DMS53 treated with DMSO at 0.1 percent for 48 hours (cell line): ENCODE data around the gene PKDREJ.
A peak's percentile ranks its signal among the peaks of the same experiment; 100 is the strongest.
"Not testable (repeated sequence)": the region's sequence is repeated elsewhere in the genome, so short reads cannot be mapped to it uniquely, and the experiment has no call there.

ENCODE experiments used
- DNase-seq: peaks from one replicate; lab custom pipeline; 2025; ENCODE audit not compliant: unreplicated experiment; lab: John Stamatoyannopoulos, UW

Gene PKDREJ, protein sequence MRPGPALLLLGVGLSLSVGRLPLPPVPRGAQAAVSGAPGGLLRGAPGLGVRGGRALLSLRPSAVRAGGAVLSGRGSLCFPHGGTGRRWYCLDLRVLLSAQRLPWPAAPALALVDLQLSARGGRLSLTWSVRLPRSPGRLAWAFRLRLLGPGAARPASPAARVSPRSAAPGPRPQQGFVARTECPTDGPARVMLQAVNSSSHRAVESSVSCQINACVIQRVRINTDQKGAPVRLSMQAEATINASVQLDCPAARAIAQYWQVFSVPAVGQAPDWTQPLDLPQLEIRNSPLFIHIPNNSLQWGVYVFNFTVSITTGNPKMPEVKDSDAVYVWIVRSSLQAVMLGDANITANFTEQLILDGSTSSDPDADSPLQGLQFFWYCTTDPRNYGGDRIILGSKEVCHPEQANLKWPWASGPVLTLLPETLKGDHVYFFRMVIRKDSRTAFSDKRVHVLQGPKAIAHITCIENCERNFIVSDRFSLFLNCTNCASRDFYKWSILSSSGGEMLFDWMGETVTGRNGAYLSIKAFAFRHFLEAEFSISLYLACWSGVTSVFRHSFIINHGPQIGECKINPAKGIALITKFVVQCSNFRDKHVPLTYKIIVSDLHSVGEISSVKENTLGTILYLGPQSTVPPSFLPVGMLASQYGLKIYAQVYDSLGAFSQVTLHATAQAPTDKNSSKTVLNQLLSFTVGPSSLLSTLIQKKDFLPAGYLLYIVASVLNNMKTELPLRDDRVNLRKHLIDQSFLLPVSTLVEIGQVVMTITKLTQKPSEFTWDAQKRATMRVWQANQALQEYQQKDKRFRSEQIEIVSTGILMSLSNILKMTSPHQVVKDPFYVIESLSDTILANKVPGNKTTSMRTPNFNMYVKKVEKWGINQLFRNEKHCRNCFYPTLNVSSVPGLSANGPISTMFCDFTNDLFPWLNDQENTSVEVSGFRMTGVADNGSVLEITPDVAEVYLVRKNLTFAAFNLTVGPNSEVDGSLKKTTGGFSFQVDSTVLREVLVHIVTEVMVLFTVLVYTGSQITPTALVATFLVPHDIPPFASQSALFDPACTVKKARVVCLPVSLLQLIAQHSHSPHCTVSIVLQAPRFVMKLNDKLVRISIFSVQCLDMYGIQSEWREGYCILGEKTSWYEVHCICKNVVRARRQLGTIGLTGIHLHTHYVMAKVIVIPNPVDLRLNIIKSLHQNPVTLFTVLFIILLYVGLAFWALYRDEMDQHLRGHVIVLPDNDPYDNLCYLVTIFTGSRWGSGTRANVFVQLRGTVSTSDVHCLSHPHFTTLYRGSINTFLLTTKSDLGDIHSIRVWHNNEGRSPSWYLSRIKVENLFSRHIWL (N-terminal part only)

DNA sequence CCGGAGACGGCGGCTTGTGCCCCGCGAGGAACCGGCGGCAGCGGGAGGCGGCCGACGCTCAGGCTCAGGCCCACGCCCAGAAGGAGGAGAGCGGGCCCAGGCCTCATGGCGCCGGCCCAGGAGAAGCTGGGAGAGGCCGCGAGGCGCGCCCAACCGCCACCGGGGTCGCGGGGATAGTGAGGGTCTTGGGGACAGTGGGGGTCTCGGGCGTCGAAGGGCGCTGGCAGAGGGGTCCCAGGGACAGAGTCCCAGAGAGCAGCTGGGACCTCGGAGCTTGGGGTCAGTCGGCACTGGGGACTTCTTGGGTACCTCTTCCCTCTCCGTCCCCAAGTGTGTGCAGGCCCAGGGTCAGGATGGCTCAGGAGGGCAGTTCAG, at the start of gene PKDREJ:
TSS of gene PKDREJ (minus strand) at position 128 of the 375 bp plus-strand sequence. CDS start at position 107, 21 bp downstream.
- no peak for DNase-seq

DNA sequence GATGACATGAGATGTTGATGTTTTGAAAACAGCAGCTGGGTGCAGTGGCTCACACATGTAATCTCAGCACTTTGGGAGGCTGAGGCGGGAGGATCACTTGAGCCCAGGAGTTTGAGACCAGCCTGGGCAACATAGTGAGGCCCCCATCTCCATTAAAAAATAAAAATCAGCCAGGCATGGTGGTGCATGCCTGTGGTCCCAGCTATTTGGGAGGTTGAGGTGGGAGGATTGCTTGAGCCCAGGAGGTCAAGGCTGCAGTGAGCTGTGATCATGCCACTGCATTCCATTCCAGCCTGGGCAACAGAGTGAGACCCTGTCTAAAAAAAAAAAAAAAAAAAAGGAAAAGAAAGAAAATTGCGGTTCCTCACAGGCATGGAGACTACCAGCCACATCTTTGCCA, 49.7 kb upstream of the PKDREJ start:
- DNase-seq = not testable (repeated sequence)

DNA sequence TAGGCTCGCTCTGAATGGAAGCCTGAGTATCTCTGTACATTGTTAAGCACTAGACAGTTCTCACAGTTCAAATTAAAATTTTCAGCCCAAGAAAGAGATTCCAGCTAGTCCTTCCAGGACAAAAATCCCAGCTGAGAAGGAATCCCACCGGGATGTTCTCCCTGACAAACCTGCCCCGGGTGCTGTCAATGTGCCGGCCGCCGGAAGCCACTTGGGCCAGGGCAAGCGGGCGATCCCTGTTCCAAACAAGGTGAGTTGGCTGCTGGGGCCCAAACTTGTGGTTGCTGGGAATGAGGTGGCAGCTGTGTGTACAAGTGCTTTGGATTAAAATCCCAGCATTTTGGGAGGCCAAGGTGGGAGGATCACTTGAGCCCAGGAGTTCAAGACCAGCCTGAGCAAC, 48.9 kb upstream of the PKDREJ start:
- no peak for DNase-seq

DNA sequence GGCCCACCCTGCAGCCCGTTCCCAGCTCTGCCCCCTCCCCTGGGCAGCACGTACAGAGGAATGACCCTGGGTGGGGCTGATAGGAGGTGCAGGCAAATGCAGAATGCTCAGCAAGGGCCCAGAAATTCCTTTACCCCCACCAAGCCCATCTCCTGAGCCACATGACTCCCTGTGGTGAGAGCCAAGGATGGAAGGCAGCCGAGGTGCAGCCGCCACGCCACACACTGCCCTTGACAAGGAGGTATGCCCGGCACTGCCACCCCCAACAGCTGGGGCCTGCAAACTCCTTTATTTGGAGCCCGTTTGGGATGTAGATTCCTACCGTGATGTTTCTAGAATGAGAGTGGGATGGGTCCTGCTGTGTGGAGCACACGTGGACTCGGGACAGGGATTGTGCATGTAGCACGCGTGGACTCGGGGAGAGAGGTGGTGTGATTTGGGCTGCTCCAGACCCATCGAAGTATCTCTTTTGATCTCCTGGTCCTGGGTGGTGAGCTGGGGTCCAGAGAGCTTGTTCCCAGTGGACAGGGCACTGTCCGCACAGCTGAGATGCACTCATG, 46.5 kb upstream of the PKDREJ start:
- DNase-seq = no peak

DNA sequence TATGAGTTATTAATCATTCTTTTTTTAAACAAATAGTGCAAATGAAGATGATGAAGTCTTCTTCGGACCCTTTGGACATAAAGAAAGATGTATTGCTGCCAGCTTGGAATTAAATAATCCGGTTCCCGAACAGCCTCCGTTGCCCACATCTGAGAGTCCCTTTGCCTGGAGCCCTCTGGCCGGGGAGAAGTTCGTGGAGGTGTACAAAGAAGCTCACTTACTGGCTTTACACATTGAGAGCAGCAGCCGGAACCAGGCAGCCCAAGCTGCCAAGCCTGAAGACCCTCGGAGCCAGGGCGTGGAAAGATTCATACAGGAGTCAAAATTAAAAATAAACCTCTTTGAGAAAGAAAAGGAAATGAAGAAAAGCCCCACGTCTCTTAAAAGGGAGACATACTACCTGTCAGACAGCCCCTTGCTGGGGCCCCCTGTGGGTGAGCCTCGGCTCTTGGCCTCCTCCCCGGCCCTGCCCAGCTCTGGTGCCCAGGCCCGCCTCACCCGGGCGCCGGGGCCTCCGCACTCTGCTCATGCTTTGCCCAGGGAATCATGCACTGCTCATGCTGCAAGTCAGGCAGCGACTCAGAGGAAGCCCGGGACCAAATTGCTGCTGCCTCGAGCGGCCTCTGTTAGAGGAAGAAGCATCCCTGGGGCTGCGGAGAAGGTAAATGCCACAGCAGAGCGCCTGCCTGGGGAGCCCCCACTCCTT, 45.3 kb upstream of the PKDREJ start:
- DNase-seq = no peak

DNA sequence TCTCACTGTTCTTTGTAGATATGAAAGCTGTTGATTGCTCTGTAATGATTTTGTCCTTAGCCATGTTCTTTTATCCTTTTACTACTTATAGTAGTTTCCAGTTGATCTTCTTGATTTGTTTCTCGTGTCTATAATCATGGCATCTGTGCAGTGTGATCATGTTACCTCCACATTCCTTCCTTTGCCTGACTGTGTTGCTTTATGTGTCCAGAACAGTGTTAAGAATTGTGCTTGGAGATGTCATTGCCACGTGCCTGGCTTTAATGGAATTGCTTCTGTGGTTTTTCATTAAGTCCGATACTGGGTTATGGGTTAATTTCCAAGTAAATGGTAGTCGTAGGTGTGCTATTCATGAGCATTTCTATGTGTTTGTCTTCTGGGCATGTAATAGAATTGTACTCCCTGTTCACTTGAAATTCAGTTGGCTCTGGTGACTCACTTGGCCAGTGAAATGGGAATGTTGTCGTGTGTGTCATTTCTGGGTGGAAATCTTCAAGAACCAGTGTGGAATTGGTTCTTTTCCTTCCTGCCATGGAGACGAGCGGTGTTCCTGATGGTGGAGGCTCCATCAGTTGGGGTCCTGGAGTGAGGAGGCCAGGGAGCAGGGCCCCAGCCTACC, 40.3 kb upstream of the PKDREJ start:
- no peak for DNase-seq

DNA sequence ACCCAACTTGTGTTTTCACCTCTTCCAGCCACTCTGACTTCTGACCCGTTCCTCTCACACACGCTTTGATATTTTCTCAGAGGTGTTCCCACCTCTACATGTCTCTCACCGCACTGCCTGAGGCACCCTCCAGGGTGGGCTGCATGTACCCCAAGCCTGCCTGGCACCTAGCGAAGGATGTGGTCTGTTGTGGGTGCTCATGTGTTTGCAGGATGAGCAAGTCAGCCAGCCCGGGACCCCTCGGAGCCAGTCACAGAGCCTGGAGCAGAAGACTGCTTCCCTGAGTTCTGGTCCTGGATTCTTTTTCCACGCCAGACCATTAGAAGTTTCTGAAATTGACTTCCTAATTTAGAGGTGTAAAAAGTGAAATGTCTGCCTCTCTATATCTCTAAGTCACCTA, 37.3 kb upstream of the PKDREJ start:
- DNase-seq = no peak

DNA sequence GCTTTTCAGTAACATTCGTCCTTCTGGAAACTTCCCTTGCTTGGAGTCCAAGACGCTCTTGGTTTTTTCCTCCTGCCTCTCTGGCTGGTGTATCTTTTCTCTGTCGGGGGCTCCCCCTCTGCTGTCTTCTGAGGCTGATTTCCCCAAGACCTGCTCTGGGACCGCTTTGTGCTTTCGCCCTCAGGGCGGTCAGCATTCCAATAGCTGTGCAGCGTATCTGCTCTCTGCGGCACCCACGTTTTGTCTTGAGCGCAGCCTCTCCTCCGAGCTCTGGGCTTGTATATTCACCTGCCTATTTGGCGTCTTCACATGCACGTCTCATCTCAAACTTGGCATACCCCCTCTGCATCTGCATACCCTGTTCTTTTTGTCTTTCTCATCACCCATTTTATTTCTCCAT, 36.0 kb upstream of the PKDREJ start:
- no peak for DNase-seq

DNA sequence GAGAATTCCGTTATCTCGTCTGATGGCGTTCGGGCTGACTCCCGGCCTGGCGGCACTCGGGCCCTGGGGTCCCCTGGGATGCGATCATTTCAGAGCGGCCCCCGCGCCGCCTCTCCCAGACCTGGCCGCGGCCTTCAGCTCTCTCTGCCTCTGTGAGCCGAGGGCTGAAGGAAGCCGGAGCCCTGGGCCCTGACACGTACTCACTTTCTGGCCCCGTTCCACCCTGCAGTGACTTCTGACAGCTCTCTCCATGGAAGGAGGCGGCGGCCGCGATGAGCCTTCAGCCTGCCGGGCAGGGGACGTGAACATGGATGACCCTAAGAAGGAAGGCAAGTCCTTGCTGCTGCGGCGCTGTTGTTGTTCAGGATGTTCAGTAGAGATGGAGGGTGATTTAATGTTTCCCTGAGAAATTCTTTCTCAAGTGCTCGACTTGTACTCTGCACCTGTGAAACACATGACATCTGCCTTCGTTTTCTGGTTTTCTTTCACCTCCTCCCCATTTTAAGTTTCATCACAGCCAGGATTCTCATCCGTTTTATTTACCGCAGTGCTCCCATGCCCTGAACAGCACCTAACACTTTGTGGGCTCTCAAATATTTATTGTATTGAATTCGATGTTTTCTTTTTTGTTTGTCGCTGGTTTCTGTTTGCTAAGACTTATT, 34.1 kb upstream of the PKDREJ start:
- no peak for DNase-seq

DNA sequence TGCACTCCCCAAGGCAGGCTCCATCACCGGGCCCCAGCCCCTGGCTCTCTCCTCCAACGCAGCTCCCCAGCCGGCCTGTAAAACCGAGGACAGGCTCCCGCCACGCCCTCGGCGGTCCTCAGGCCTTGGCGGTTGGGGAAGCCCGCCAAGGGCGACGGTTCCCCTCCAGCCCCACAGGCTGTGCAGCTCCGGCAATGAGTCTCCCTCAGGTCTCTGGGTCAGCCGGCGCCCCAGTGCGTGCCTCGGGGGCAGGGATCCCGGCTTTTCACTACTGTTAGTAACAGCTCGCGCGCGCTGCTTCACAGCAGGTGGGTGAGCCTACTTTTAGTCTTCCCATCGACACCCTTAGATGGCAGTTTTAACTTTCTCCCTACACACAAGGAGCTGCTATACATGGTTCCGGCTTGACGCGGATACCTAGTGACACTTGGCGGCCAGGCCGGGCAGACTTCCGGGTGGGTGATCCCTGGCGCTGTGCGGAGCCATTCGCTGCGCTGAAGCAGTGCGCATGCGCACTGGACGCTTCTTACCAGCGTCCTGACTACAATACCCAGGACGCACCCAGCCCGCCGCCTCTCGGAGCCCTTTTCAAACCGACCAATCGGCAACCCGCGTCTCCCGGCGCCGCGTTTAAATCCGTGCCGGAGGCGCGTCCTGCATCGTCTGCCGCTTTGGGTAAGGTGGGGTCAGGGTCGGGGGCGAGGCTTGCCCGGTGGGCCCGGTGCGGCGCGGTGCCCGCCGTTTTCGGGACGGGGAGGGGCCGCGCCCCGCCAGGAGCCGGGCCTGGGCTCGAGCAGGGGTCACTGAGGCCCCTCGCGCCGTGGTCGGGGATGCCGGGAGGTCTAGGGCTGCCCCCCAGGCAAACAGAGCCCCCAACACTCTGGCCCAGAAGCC, 33.4 kb upstream of the PKDREJ start, which contains the start of gene GTSE1:
TSS of gene GTSE1 (plus strand) at position 614 of the 894 bp plus-strand sequence. CDS start 531 bp downstream, outside the sequence.
- peak; percentile 84 for DNase-seq

DNA sequence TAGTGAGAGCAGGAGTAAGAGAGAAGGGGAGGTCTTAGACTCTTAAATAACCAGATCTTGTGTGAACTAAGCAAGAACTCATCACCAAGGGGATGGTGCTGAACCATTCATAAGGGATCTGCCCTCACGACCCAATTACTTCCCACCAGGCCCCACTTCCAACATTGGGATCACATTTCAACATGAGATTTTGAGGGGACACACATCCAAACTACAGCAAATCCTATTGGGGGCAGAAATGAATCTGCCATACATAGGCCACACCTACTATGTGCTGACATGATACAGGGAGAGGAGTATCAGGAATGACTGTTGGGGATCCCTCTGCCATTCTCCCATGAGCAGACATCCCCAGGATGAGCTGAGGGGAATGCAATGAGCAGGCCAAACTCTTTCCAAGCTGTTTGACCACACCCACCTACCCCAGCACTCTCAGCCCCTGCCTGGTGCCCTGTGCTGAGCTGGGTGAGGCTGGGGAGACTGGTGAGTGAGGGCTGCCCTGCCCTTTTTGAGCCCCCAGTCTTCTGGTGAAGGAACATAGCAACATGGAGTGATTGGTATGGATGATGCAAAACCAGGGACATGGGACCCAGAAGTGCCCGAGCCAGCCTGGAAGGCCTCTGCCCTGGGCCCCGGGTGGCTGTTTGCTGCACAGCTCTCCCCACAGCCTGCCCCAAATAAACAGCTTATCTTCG, 32.3 kb upstream of the PKDREJ start:
- no peak for DNase-seq

DNA sequence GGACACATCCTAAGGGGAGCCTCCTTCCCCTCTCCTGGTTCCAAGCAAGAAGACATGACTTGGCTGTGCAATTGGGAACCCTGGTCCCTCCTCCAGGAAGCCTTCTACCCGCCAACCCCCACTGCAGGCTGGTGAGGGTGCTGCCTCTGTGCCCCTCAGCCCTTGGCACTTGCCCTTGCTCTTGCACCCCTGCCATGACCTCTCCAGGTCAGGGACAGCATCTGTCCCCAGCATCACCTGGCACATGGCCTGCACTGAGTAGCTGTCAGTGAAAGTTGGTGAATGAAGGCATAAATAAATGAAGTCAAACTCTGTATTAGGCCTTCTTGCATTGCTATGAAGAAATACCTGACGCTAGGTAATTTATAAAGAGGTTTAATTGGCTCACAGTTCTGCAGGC, 31.6 kb upstream of the PKDREJ start:
- no peak for DNase-seq

DNA sequence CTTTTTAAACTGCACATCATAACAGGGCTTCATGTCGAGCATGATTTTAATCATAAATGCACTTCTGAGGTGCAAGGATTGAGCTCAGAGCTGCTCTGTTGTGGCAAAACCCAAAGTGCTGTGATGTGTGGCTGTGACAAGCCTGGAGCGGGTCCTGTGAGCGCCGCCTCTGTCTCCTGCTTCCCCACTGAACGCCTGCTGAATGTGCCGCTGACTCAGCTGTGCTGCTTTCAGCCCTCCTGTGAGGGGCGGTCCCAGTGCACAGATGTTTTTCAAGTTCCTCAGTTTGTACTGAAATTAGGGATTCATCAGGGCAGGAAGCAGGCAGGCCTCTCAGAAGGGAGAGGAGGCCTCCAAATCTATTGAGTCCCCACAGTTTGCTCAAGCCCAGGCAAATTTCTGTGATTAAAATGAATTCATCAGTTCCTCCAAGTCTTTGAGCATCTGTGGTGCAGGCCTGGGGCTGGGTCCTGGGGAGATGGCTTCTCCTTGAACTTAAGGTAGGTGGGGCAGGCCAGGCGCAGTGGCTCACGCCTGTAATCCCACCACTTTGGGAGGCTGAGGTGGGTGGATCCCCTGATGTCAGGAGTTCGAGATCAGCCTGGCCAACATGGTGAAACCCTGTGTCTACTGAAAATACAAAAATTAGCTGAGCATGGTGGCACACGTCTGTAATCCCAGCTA, 30.6 kb upstream of the PKDREJ start:
- DNase-seq = no peak

DNA sequence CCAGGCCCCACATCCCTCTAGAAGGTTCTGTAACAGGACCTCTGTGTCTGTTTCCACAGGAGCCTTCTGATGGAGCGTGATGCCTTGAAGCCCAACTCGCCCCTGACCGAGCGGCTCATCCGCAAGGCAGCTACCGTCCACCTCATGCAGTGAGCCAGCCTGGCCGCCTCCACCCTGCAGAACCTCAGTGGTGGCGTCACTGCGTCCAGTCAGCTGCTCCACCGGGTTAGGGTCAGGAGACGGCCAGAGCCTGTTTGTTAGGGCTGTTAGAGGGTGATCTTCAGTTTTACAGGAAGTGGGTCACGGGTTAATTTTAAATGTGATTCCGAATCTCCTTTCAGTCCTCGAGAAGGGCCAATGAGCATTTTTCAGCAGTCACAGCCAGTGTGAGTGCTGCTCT, 29.6 kb upstream of the PKDREJ start:
- DNase-seq = no peak

DNA sequence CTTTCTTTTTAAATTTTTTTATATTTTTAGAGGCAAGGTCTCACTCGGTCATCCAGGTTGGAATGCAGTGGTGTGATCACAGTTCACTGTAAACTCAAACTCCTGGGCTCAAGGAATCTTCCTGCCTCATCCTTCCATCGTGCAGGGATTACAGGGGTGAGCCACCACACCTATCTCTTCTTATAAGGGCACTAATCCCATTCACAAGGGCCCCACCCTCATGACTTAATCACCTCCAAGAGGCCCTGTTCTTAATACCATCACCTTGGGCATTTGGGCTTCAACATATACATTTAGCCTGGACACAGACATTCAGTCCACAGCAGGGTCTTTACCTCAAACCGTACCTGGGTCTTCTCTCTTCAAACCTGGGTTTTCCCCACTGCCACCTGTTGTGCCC, 29.0 kb upstream of the PKDREJ start:
- no peak for DNase-seq

DNA sequence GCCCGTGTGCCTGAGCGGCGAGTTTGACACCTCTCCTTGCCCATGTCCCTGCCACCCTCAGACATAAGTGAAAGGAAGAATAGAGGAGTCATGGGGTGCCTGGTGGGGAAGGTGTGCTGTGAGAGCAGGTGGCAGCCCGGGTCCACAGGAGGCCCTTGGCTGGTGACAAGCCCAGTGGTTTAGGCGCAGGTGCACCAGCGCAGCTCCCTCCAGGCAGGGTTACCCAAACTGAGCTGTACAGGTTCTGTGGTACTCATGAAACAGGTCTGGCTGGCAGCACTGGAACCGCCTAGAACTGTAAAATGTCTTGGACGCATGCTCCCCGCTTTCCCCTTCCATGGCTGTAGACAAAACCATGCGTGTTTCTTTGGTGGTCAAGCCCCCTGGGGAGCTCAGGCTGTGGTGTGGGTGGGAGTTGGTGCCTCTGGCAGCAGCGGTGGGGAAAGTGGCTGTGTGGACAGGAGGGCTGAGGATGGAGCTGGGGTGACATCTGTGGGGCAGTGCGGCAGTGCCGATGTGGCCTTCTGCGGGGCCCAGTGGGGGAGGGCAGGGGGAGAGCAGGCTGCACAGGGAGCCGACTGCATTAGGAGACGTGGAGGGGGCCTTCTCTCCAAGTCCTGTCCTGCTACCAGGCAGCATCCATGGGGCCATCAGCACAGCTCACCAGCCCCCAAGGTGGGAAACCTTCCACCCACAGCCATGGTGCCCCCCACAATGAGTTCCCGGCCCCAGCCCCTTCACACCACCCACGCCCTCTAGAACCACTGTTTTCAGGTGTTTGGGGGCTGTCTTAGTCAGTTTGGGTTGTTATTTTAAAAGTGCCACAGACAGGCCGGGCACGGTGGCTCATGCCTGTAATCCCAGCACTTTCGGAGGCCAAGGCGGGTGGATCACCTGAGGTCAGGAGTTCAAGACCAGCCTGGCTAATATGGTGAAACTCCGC, 28.0 kb upstream of the PKDREJ start:
- DNase-seq = no peak
